Measurements from ENCODE around the gene TFF2. TPM values are rescaled to one million over a fixed set of nuclear protein-coding genes. Genes with fewer than 3 reads are reported as not detected.

The TFF2 gene
- total RNA-seq, 3 donors from 2014 or later (not counting 1 experiment from before 2014, with no cell fraction given) = not detected

DNA sequence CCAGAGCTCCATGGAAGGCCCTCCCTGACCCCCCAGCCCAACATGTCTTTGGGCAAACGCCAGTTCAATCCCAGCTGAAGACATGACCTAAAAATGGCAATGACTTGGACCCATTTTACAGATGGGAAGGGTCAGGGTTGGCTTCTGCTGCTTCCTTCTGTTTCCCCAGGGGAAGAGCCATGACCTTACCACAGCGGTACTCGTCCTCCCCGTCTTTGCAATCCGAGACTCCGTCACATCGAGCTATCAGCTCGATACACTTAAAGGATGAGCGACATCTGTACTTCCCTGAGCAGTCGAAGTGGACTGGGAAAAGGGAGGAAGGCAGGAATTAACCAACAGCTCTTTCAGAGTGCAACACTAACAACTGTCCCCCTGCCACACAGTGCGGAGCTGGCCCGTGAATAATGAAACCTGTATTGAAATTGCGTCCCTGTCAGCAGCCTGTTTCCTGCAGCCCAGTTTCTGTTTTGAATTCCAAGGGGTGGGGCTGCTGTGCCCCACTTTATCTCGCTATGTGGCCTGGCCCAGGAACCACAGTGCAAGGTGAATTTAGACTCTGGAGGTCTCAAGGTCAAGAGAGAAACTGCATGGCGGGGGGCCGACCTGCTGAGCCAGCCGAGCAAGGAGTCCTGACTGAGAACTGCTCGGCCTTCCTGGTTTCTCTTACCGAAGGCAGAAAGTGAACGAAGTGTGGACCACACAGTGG is 38.1 kb upstream of the TFF2 start:
- no peaks in the 10 kb centered on the region for H3K36me3 ChIP-seq (ENCODE audit: control insufficient read depth, insufficient read depth, low read length)
- no peaks in the 10 kb centered on the region for H3K9me3 ChIP-seq (ENCODE audit: control insufficient read depth, insufficient read depth, low read length)
- DNase-seq (peak in 1 of 2 donors; percentile 39), ATAC-seq (peak; percentile 58 to 63 (median 62))
- Mint-ChIP-seq H3K36me3 (no peaks in the 10 kb centered on the region), H3K9me3 (no peaks in the 10 kb centered on the region), H3K4me1 (peaks cover 8 to 24% of the 10 kb centered on the region in 2 donors), H3K27ac (no peak overlapping the region), H3K27me3 (ENCODE audit: low read depth in 2 of 2) (peaks cover 53 to 60% of the 10 kb centered on the region in 2 donors), H3K4me3 (no peak overlapping the region)
- peaks cover 17% of the 10 kb centered on the region for H3K4me1 ChIP-seq (ENCODE audit: control insufficient read depth, insufficient read depth, low read length)
- 64% methylated on average over 20 of the region's 20 CpGs for WGBS (ENCODE audit: insufficient coverage)
- TF ChIP-seq, protein P1, sequence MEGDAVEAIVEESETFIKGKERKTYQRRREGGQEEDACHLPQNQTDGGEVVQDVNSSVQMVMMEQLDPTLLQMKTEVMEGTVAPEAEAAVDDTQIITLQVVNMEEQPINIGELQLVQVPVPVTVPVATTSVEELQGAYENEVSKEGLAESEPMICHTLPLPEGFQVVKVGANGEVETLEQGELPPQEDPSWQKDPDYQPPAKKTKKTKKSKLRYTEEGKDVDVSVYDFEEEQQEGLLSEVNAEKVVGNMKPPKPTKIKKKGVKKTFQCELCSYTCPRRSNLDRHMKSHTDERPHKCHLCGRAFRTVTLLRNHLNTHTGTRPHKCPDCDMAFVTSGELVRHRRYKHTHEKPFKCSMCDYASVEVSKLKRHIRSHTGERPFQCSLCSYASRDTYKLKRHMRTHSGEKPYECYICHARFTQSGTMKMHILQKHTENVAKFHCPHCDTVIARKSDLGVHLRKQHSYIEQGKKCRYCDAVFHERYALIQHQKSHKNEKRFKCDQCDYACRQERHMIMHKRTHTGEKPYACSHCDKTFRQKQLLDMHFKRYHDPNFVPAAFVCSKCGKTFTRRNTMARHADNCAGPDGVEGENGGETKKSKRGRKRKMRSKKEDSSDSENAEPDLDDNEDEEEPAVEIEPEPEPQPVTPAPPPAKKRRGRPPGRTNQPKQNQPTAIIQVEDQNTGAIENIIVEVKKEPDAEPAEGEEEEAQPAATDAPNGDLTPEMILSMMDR (IDR thresholded peaks at IDR 0.05) = no peak
- H3K27ac ChIP-seq (ENCODE audit: low read length) = no peak overlapping the region
- no peaks in the 10 kb centered on the region for H3K27me3 ChIP-seq (ENCODE audit: control insufficient read depth, insufficient read depth, low read length)
- intact Hi-C loops (cut with micrococcal nuclease) = no loop called here
- no peak overlapping the region for H3K4me3 ChIP-seq (ENCODE audit: low read length)

DNA sequence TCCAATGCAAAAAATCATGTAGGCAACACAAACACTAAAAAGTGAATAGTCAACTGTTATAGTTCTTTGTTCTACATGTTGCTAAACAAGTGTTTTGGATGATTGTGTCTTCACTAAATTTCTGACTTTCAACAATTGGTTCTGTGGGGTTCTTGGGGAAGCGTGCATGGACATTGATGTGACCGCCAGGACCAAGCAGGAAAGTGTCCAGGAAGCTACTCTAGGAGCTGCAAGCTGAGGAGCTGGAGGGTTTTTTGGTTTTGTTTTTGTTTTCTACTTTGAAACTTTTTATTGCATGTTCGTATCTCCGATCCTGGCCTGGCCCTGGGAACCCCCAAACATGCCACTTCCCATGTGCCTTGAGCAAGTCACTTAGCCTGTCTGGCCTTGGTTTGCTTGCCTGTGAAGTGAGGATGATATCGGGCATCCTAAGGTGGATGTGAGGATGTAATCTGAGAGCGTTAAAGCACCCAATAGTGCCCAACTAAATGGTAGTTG is 37.1 kb upstream of the TFF2 start:
- ATAC-seq = no peak
- no peak for DNase-seq
- Mint-ChIP-seq H3K27ac (no peak overlapping the region), H3K9me3 (no peaks in the 10 kb centered on the region), H3K36me3 (no peaks in the 10 kb centered on the region), H3K4me3 (no peak overlapping the region), H3K4me1 (peaks cover 8 to 24% of the 10 kb centered on the region in 2 donors), H3K27me3 (ENCODE audit: low read depth in 2 of 2) (peaks cover 47 to 60% of the 10 kb centered on the region in 2 donors)
- TF ChIP-seq, protein P1 (IDR thresholded peaks at IDR 0.05) = no peak
- H3K4me3 ChIP-seq (ENCODE audit: low read length) = no peak overlapping the region
- H3K27ac ChIP-seq (ENCODE audit: low read length) = no peak overlapping the region
- 94% methylated on average over 6 of the region's 6 CpGs for WGBS (ENCODE audit: insufficient coverage)
- intact Hi-C loops (cut with micrococcal nuclease) = no loop called here
- H3K4me1 ChIP-seq (ENCODE audit: control insufficient read depth, insufficient read depth, low read length) = peaks cover 15% of the 10 kb centered on the region
- no peaks in the 10 kb centered on the region for H3K27me3 ChIP-seq (ENCODE audit: control insufficient read depth, insufficient read depth, low read length)
- no peaks in the 10 kb centered on the region for H3K36me3 ChIP-seq (ENCODE audit: control insufficient read depth, insufficient read depth, low read length)
- H3K9me3 ChIP-seq (ENCODE audit: control insufficient read depth, insufficient read depth, low read length) = no peaks in the 10 kb centered on the region

DNA sequence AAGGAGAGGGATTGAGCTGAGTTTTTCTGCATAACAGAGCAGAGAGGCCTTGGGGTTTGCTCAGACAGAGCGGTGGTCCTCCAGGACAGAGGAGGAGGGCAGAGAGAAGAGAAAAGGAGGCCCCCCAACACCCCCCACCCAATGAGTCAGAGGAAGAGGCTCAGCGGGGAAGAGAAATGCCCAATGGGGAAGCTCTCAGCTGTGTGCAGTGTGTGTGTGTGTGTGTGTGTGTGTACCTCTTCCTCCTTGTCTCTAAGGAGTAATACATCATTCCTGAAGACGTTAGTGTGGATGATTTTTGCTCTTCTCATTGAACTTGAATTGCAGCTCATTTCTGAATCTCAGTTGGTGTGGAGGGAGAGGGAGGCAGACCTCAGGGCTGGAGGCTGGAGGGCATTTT is 36.4 kb upstream of the TFF2 start:
- peaks cover 3% of the 10 kb centered on the region for H3K36me3 Mint-ChIP-seq
- ATAC-seq (no peak), DNase-seq (no peak)
- TF ChIP-seq, protein P1 (IDR thresholded peaks at IDR 0.05) = no peak
- no peak overlapping the region for H3K4me3 Mint-ChIP-seq
- H3K9me3 Mint-ChIP-seq = no peaks in the 10 kb centered on the region
- H3K27ac Mint-ChIP-seq = no peak overlapping the region
- Histone ChIP-seq H3K27me3 (ENCODE audit: control insufficient read depth, insufficient read depth, low read length) (no peaks in the 10 kb centered on the region), H3K27ac (ENCODE audit: low read length) (no peak overlapping the region), H3K4me1 (ENCODE audit: control insufficient read depth, insufficient read depth, low read length) (peaks cover 12% of the 10 kb centered on the region), H3K4me3 (ENCODE audit: low read length) (no peak overlapping the region), H3K9me3 (ENCODE audit: control insufficient read depth, insufficient read depth, low read length) (peaks cover 7% of the 10 kb centered on the region), H3K36me3 (ENCODE audit: control insufficient read depth, insufficient read depth, low read length) (no peaks in the 10 kb centered on the region)
- H3K27me3 Mint-ChIP-seq (ENCODE audit: low read depth in 2 of 2) = peaks cover 46 to 57% of the 10 kb centered on the region in 2 donors
- H3K4me1 Mint-ChIP-seq = peaks cover 8 to 24% of the 10 kb centered on the region in 2 donors
- intact Hi-C loops (cut with micrococcal nuclease) = no loop called here
- 0% methylated on average over 1 of the region's 3 CpGs for WGBS (ENCODE audit: insufficient coverage)

All from natural killer cell (primary cell).